GM21825 (cell line): ENCODE measurements around the gene MMEL1.
"Not testable (repeated sequence)": the region's sequence is repeated elsewhere in the genome, so short reads cannot be mapped to it uniquely, and the experiment has no call there.

Source experiments
- ATAC-seq: cut with Tn5 transposase; IDR thresholded peaks from one replicate; pipeline ENCODE4 v1.9.1; 2021; ENCODE audit warnings: mild to moderate bottlenecking, moderate library complexity; ENCODE audit not compliant: unreplicated experiment

MMEL1 gene

DNA sequence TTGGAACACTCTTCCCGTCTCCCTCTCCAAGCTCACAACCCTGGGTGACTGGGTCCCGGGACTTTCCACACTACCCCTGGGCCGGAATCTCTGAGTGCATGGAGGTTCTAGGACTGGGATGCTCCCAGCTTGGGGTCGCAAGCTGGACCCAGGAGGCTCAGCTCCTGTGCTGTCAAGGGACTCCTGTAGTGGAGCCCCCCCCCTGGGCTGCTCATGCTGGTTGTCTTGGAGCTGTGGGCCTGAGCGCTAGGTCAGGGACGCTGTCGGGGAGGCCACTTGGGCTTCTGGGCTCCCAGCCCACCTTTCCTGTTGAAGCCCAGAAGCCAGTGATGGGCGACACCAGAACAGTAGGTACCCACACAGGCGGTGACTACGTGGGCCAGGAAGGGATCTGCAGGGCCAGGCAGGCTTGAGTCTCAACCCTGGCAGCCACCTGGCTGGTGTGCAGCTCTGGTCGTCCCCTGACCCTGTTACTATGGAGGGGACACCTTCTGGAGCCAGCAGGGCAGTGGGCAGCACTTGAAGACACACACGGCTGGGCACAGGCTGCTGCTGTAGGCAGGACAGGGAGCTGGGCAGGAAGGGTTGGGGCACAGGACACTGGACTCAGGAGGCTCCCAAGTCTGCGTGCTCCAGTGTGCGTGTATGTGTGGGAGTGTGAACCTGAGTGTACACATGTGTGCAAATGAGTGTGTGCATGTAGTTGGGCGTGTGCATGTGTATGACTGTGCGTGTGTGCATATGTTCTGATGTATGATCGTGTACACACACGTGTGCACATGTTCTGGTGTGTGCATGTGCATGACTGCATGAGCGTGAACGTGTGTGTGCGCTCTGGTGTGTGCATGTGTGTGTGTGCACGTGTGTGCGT is 3.0 kb downstream of the MMEL1 start:
- ATAC-seq = no peak

DNA sequence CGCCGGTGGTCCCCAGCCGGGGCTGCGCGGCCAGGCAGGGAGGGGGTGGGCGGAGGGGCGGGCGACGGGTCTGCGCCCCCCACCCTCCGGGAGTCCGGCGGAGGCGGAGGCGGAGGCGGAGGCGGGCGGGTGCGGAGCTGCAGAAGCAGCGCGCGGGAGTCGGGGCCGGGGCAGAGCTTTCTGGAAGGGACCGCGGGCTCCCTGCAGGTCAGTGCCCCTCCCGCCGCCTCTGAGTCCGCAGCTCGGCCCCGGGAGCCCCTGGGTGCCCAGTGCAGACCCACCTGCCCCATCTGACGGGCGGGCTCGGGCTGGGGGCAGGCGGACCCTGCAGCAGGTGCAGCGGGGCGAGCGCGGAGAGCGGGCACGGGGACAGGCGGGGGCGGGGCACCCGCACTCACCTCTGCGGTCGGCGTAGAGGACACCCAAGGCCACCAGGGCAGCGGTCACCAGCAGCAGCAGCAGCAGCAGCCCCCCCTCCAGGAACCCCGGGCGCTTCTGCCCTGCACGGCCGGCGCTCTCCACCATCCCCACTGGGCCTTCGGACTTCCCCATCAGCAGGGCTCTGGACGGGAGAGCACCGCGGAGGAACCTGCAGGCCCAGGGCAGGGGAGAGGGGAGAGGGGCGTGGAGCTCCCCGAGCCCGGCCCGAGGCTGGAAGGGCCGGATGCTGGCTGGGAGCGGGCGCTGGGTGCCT is 3.7 kb downstream of the MMEL1 start:
- no peak for ATAC-seq

DNA sequence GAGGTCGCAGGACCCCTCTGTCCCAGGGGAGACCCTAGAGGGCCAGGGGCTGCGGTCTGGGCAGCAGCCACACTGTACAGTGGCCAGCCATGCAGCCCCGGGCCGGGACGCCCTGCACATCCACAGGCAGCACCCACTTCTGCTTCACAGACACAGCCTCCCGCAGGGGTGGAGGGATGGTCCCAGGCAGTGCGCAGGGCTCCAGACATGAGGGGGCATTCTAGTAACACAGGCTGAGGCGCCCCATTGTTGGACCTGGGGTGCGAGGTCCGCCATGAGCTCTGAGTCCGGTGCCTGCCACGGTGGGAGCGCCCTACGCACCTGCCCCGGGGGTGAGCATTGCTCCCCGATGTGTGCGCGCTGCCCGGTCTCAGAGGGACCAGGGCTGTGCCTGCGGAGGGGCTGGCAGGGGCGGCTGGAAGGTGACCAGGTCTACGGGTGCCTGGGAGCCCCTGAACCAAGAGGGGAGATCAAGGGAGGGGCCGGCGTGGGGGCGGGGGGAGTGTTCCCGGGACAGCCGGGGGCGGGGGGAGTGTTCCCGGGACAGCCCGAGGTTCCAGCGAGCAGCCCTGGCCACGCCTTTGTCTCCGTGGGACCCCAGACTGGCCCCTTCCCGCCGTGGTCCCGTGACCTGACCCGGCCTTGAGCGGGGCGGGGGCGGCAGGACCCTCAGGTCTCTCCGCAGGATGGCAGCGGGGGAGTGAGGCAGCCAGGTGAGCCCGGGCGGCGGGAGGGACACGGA is 4.5 kb downstream of the MMEL1 start:
- no peak for ATAC-seq

DNA sequence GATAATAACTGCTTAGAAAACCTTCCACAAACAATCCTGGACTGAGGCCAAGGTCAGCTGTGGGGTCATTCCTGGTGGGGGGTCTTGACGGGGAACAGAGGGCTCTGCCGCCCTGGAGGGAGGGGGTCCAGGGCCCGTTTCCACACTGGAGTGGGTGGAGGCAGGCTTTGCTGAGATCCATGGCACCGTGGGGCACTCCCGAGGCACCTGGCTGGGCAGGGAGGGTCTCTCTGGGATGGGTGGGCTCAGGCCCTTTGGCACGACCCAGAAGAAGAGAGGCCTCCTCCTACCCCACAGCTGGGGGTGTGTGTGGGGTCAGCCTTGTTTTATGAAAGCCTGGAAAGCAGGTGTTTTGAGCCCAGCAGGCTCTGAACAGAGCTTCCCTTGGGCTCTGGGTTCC is 5.1 kb downstream of the MMEL1 start:
- ATAC-seq = no peak

- ATAC-seq = not testable (repeated sequence)
Measured at GRCh38 chr1:2625748-2626147, 7.1 kb downstream of the MMEL1 start.

- no peak for ATAC-seq
Measured at GRCh38 chr1:2625311-2625710, 7.5 kb downstream of the MMEL1 start.

DNA sequence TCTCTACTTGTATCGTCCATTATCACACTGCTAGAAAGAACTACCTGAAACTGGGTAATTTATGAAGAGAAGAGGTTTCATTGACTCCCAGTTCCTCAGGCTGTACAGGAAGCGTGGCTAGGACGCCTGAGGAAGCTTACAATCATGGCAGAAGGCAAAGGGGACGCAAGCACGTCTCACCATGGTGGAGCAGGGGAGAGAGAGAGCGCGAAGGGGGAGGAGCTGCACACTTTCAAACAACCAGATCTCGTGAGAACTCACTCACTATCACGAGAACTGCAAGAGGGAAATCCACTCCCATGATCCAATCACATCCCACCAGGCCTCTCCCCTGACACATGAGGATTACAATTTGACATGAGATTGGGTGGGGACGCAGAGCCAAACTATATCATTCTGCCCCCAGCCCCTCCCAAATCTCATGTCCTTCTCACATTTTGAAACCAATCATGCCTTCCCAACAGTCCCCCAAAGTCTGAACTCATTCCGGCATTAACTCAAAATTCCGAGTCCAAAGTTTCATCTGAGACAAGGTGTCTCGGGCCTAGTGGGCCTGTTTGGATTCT is 8.0 kb downstream of the MMEL1 start:
- no peak for ATAC-seq

GRCh38 chr1:2623571-2624337 is 9.1 kb downstream of the MMEL1 start:
- ATAC-seq = no peak

GRCh38 chr1:2617971-2618470 is 14.8 kb downstream of the MMEL1 start:
- no peak for ATAC-seq

GRCh38 chr1:2614145-2614544 is 18.7 kb downstream of the MMEL1 start:
- no peak for ATAC-seq

DNA sequence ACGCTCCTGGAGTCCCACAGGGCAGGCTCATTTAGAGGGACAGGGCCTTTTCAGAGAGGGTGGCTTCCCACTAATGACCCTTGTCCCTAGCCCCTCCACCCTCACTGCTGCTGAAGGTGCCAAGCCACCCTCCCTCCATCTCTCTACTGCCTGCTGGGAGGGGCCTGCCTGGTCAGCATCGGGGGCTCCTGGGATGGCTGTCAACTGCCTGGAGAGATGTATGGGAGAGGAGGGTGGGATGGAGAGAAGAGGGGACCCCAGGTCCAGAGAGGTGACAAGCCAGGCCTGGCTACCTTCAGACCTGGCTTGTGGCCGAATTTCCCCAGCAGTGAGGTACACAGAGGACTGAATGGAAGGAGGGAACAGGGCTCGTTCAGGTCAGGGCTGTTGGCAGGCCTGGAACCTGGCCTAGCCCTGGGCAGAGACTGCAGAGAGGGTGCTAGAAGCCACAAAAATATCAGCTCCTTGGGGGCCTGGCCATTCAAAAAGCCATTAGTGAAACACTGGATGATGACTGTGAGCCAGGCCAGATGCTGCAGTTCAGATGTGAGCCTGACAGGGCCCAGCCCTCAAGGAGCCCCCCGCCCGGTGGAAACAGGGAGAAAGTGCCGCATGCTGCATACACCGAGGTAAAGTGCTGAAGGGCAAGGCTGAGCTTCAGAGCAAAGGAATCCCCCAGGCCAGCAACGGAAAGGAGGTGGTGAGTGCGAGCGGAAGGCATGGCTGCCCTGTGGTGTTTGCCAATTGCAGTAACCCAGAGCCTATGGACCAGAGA is 20.0 kb downstream of the MMEL1 start:
- ATAC-seq = no peak

DNA sequence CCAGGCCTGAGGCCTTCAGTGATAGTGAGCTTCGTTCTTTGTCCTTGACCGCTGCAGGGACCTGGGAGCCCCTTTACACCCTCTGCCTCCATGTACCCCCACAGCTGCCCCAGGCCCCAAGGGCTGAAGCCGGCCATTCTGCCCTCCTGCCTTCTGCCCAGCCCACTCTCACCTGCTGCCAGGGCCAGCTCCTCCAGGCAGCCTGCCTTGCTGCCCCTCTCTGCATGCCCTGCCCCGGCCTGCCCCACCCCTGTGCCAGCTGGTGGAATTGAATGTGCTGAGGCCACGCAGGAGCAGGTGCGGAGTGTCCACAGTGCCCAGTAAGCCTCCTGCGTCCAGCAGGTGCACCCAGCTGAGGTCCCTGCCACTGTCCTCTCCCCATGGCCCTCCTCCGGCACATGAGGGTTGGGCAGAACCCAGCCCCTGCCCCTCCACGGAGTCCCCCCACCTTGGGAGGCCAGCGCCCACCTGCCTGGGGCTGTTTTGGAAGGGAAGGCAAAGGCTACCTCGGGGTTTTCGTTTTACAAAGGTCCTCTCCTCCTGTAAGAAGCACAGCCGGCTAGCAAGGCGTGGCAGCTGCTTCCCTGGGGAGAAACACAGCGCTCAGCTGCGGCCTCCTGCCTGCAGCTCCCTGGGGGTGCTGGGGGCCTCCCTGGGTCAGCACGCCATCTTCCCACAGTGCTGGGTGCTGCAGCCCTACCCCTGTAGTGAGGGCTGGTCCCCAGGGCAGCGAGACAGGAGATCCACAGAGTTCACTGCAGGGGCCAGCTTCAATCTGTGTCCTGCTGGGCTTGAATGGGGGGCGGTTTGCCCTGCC is 21.0 kb downstream of the MMEL1 start:
- ATAC-seq = no peak

- no peak for ATAC-seq
Measured at GRCh38 chr1:2611031-2611501, 21.8 kb downstream of the MMEL1 start.

DNA sequence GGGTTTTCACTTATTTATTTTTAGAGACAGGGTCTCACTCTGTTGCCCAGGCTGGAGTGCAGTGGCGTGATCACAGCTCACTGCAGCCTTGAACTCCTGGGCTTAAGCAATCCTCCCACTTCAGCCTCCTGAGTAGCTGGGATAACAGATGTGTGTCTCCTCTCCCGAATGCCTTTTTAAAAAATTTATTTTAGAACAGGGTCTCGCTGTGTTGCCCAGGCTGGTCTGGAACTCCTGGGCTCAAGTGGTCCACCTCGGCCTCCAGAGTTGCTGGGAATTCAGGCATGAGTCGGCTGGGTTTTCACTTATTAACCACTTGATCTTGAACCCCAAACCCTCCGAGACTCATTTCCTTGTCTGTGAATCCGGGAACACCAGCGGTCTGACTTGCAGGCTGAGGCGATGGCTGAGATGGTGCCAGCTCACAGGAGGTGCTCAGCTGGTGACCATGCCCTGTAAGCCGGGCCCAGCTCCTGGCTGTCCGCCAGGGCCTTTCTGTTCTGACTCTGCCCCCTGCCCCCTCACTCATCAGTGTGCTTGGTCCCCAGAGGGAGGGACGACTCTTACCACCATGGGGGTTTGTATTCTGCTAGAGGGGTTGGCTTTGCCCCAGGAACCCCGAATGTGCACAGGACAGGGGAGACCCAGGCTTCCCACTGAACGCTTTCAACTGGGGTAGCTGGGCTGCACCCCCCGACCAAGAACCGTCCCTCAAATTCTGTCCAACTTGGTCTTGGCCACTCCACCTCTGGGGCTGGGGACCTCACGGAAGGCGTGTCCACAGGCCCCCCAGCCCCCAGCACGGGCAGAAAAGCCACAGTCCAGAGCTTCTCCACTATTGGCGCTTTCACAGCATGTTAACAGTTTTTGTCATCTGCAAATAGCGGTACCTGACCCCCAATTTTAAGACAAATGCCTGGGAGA is 22.5 kb downstream of the MMEL1 start:
- no peak for ATAC-seq

DNA sequence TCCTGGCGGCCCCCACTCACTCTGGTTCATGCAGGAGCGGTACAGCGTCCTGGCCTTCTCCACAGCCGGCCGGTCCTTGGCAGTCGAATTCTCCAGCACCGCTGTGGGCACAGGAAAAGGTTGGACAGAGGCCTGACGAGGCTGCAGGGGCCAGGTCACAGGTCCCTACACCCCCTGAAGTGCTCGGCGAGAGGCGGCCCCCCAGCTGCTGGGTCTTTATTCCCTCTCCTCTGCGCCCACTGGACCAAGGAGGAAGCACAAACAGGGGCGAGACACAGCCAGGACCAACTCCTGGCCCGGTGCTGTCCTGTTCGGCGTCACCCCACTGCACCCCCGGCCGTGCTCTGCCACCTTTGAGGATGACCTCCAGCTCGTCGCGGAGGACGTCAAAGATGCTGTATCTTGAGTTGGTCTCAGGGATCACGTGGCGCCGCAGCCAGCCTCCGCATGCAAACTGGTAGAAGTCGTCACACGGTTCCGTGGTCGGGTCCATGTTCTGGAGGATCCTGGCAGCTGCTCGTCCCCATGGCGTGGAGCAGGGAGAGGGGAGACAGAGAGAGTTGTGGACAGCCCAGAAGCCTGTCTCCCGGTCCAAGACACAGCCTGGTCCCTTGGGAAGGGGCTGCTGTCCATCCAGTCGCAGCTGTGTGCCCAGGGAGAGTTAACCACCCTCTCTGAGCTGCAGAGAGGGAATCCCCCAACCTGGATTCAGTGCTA is 23.3 kb downstream of the MMEL1 start:
- ATAC-seq = no peak

- ATAC-seq = no peak
Measured at GRCh38 chr1:2607641-2608091, 25.1 kb downstream of the MMEL1 start.
